Endothelial cell (in vitro differentiated cells): Measurements from ENCODE around the gene C20orf204. TPM values are rescaled to one million over a fixed set of nuclear protein-coding genes. Genes with fewer than 3 reads are reported as not detected.

Experiments
- DNase-seq: peaks from one replicate; pipeline ENCODE4 v3.0.0; 2021; ENCODE audit warnings: low spot score
- H3K27ac Mint-ChIP-seq: one replicate; pipeline ENCODE4 v1.8.0; 2021; ENCODE audit warnings: mixed read lengths, inconsistent platforms; ENCODE audit not compliant: unreplicated experiment
- H3K27me3 Mint-ChIP-seq: one replicate; pipeline ENCODE4 v1.8.0; 2021; ENCODE audit warnings: mild to moderate bottlenecking, moderate library complexity, mixed read lengths, inconsistent platforms; ENCODE audit not compliant: unreplicated experiment
- H3K36me3 Mint-ChIP-seq: one replicate; pipeline ENCODE4 v1.8.0; 2021; ENCODE audit warnings: mild to moderate bottlenecking, low read depth, mixed read lengths, inconsistent platforms; ENCODE audit not compliant: unreplicated experiment
- H3K4me1 Mint-ChIP-seq: one replicate; pipeline ENCODE4 v1.8.0; 2021; ENCODE audit warnings: mild to moderate bottlenecking, mixed read lengths, inconsistent platforms; ENCODE audit not compliant: unreplicated experiment
- H3K4me3 Mint-ChIP-seq: one replicate; pipeline ENCODE4 v1.8.0; 2021; ENCODE audit warnings: mild to moderate bottlenecking, mixed read lengths, inconsistent platforms; ENCODE audit not compliant: unreplicated experiment
- H3K9me3 Mint-ChIP-seq: one replicate; pipeline ENCODE4 v1.8.0; 2021; ENCODE audit warnings: mixed read lengths, inconsistent platforms; ENCODE audit not compliant: unreplicated experiment
- total RNA-seq: library from RNA; stranded (reverse); fragmentation: NEBNext Ultra II Directional; extraction: Animal tissue kit (Norgen Biotek cat#: 25700); gene quantifications from one replicate; pipeline ENCODE4 v1.2.1, GENCODE V29; 2021; ENCODE audit not compliant: unreplicated experiment
- TF ChIP-seq, protein P1 (sequence below): fragments of 200-600 bp; sonication (generic); IDR thresholded peaks from one replicate; pipeline ENCODE4 v1.5.0; 2021; ENCODE audit warnings: antibody characterized with exemption; ENCODE audit not compliant: unreplicated experiment

C20orf204 gene
- total RNA-seq, 1 donor from 2014 or later, result 14.2 TPM

DNA sequence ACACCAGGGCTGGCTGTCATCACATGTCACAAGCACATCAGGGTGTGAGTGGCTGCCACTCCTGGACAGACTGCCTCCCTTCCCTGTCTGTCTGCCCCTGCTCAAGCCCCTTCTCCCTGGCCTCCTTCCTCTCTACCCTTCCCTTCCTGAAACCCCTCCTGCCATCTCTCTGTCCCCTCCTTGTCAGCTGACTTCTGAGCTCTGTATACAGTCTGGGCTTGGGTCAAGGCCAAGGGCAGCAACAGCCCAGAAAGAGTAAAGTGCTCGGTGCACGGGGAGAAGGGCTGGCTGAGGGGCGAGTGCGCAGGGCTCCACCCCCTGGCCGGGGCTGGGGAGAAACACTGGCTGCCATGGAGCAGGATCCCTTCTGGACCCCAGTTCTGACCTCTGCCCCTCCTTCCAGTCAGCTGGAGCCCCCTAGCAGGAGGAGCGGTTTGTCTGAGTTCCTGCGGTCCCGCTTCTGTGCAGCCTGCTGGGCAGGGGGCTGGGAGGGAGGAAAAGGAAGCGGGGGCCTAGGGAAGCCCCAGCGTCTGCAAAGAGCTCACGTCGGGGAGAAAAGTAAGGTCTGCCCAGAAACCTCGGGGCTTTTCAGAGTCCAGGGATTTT lies 46.2 kb downstream of the C20orf204 start:
- no peaks in the 10 kb centered on the region for H3K9me3 Mint-ChIP-seq
- H3K27me3 Mint-ChIP-seq, result peaks cover 15% of the 10 kb centered on the region
- peaks cover 8% of the 10 kb centered on the region for H3K36me3 Mint-ChIP-seq
- peak overlapping the region; percentile 83 for H3K4me3 Mint-ChIP-seq
- H3K4me1 Mint-ChIP-seq, result peaks cover 25% of the 10 kb centered on the region
- no peak for DNase-seq
- TF ChIP-seq, protein P1, sequence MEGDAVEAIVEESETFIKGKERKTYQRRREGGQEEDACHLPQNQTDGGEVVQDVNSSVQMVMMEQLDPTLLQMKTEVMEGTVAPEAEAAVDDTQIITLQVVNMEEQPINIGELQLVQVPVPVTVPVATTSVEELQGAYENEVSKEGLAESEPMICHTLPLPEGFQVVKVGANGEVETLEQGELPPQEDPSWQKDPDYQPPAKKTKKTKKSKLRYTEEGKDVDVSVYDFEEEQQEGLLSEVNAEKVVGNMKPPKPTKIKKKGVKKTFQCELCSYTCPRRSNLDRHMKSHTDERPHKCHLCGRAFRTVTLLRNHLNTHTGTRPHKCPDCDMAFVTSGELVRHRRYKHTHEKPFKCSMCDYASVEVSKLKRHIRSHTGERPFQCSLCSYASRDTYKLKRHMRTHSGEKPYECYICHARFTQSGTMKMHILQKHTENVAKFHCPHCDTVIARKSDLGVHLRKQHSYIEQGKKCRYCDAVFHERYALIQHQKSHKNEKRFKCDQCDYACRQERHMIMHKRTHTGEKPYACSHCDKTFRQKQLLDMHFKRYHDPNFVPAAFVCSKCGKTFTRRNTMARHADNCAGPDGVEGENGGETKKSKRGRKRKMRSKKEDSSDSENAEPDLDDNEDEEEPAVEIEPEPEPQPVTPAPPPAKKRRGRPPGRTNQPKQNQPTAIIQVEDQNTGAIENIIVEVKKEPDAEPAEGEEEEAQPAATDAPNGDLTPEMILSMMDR, result no peak
- no peak overlapping the region for H3K27ac Mint-ChIP-seq

DNA sequence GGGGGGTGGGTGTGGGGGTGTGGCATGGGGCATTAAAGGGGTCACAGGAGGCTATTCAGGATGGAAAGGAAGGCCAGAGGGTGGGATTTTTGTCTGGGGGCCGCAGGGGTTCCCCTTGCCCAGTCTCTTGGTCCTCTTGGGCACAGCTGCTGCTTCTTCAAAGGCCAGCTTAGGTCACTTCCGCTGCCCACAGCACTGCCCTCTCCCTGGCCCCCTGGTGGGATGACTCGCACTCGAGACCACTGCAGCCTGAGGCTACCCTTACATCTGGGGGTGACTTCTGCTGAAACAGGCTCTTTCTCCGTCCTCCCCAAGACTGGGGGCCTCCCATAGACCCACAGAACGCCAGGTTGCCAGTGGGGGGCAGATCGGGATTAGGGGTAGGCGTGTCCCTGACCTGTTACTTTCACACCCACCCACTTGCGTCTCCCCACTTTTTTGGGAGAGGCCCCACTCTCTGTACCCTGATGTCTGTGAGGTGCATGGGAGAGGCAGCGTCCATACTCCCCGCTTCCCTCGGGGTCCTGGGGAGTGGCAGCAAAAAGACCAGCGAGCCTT lies 46.9 kb downstream of the C20orf204 start:
- H3K4me1 Mint-ChIP-seq, result peaks cover 25% of the 10 kb centered on the region
- H3K27me3 Mint-ChIP-seq, result peaks cover 16% of the 10 kb centered on the region
- H3K9me3 Mint-ChIP-seq, result no peaks in the 10 kb centered on the region
- H3K27ac Mint-ChIP-seq, result no peak overlapping the region
- DNase-seq, result no peak
- H3K36me3 Mint-ChIP-seq, result peaks cover 8% of the 10 kb centered on the region
- TF ChIP-seq, protein P1, result no peak
- peak overlapping the region; percentile 63 for H3K4me3 Mint-ChIP-seq

DNA sequence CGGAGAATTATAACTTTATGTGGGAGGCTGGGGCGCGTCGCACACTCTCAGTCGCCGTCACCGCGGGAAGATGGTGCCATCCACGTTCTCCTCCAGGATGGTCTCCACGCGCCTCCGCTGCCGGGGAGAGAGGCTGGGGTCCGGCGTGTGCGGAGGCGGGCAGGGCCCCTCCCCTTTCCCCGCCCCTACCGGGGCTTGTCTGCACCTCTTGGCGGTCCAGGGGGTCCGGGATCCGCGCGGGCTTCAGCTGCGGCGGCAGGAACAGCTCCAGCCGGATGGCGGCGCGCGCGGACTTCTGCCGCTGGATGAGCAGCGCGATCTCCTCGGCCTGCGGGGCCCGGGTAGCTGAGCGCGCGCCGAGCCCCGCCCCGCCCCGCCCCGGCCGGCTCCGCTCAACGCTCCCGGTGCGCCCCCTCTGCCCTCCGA lies 47.4 kb downstream of the C20orf204 start:
- peak; percentile 86 for DNase-seq
- TF ChIP-seq, protein P1, result peak; percentile 67
- H3K27ac Mint-ChIP-seq, result no peak overlapping the region
- peaks cover 25% of the 10 kb centered on the region for H3K4me1 Mint-ChIP-seq
- H3K27me3 Mint-ChIP-seq, result peaks cover 21% of the 10 kb centered on the region
- H3K36me3 Mint-ChIP-seq, result peaks cover 10% of the 10 kb centered on the region
- peak overlapping the region; percentile 63 for H3K4me3 Mint-ChIP-seq
- H3K9me3 Mint-ChIP-seq, result no peaks in the 10 kb centered on the region

DNA sequence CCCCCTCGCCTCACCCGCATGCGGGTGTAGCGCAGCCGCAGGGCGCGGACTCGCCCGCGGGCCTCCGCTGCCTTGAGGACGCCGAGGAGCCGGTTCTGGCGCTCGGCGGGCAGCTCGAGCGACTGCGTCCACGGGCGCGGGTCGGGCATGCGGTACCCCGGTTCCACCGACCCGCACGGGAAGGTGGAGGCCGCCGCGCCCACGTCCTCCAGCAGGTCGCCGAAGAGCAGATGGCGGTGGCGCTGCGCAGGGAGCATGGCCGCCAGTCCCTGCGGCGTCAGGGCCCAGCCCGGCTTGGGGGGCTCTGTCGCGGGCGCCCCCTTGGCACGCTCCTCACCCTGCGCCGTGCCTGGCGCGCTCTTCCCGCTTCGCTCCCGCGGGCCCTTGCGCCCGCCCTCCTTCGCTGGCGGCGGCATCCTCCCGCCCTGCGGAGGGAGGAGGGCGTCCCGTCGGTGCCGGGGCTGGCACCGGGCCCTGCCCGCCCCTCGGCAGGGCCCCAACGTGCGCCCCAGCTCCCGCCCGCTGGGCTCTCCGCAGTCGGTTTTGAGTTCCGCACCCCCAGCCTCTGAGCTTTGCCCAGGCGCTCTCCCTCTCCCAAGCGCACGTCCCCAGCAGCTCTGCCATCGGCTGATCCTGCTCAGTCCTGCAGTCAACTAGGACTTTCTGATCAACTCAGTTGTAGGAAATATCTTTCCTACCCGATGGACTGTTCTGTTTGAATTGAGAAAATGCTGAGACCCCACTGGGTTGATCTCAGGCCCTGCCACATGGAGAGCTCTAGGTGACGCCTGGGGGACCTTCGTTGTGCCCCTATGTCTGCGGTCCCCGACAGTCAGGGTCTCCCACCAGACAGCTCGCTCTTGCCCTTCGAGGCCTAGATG lies 48.1 kb downstream of the C20orf204 start, which contains the start of gene LKAAEAR1:
Gene LKAAEAR1 (minus strand): TSS at position 595 of the 881 bp plus-strand sequence. CDS start 179 bp downstream, at position 416.
- Mint-ChIP-seq H3K4me3 (peak within 1 kb of the TSS; percentile 88), H3K27me3 (peaks cover 28% of the 10 kb centered on the region), H3K27ac (peak within 1 kb of the TSS; percentile 52), H3K36me3 (peaks cover 16% of the 10 kb centered on the region), H3K9me3 (no peaks in the 10 kb centered on the region), H3K4me1 (peaks cover 29% of the 10 kb centered on the region)
- TF ChIP-seq, protein P1, result no peak
- DNase-seq, result no peak
